Measurements from ENCODE around the gene NID2.

NID2 gene

GRCh38 chr14:52075371-52075770 lies 6.5 kb upstream of the NID2 start:
- Histone ChIP-seq H3K36me3 (ENCODE audit: control insufficient read depth in 4 of 4, insufficient read depth in 4 of 4, low read length in 3 of 4) (no peaks in the 10 kb centered on the region), H3K4me1 (ENCODE audit: control extremely low read depth in 1 of 4, control insufficient read depth in 4 of 4, insufficient read depth in 4 of 4, low read length in 3 of 4) (peaks cover 0 to 7% (median under 1%) of the 10 kb centered on the region in 4 experiments), H3K27me3 (replicated peaks in 2 of 5; ENCODE audit: control insufficient read depth in 4 of 5, insufficient read depth in 5 of 5, low read length in 4 of 5) (peaks cover 2 to 22% (median 9%) of the 10 kb centered on the region in 5 experiments), H3K4me3 (ENCODE audit: control insufficient read depth in 1 of 7, extremely low read depth in 1 of 7, insufficient read depth in 4 of 7, low read depth in 2 of 7, low read length in 6 of 7) (no peak overlapping the region), H3K27ac (ENCODE audit: insufficient read depth in 1 of 2, low read depth in 1 of 2, low read length in 2 of 2, poor library complexity in 1 of 2, severe bottlenecking in 2 of 2) (no peak overlapping the region), H3K9me3 (ENCODE audit: control extremely low read depth in 1 of 5, control insufficient read depth in 4 of 5, insufficient read depth in 2 of 5, low read depth in 1 of 5, low read length in 4 of 5) (peaks cover 0 to 3% (median 0%) of the 10 kb centered on the region in 5 experiments)
- DNase-seq: no peak
- ChIA-PET POLR2A (no interaction called here), CTCF (no interaction called here)
- 100% methylated on average over 1 of the region's 4 CpGs for WGBS (ENCODE audit: insufficient coverage)

GRCh38 chr14:52073251-52073650 lies 4.4 kb upstream of the NID2 start:
- POLR2A ChIA-PET: no interaction called here

GRCh38 chr14:52072266-52072780 lies 3.5 kb upstream of the NID2 start:
- Histone ChIP-seq H3K4me3 (ENCODE audit: control insufficient read depth in 1 of 7, extremely low read depth in 1 of 7, insufficient read depth in 4 of 7, low read depth in 2 of 7, low read length in 6 of 7) (no peak overlapping the region), H3K27me3 (replicated peaks in 2 of 5; ENCODE audit: control insufficient read depth in 4 of 5, insufficient read depth in 5 of 5, low read length in 4 of 5) (peaks cover 2 to 52% (median 23%) of the 10 kb centered on the region in 5 experiments), H3K36me3 (ENCODE audit: control insufficient read depth in 4 of 4, insufficient read depth in 4 of 4, low read length in 3 of 4) (no peaks in the 10 kb centered on the region), H3K9me3 (ENCODE audit: control extremely low read depth in 1 of 5, control insufficient read depth in 4 of 5, insufficient read depth in 2 of 5, low read depth in 1 of 5, low read length in 4 of 5) (peaks cover 0 to 3% (median 0%) of the 10 kb centered on the region in 5 experiments), H3K27ac (ENCODE audit: insufficient read depth in 1 of 2, low read depth in 1 of 2, low read length in 2 of 2, poor library complexity in 1 of 2, severe bottlenecking in 2 of 2) (no peak overlapping the region), H3K4me1 (ENCODE audit: control extremely low read depth in 1 of 4, control insufficient read depth in 4 of 4, insufficient read depth in 4 of 4, low read length in 3 of 4) (peaks cover 0 to 27% (median 26%) of the 10 kb centered on the region in 4 experiments)
- 100% methylated on average over 1 of the region's 2 CpGs for WGBS (ENCODE audit: insufficient coverage)
- CTCF ChIA-PET: interaction anchor here (1.4 to 2.3 kb wide), 3 partner anchors 9 to 12 kb away, joined by 4 to 6 read pairs (median 6); no protein-coding TSS in a partner anchor
- DNase-seq: no peak
- POLR2A ChIA-PET: no interaction called here

More at GRCh38 chr14:52073251-52073650, 4.4 kb upstream of the NID2 start:
- Histone ChIP-seq H3K27ac (ENCODE audit: insufficient read depth in 1 of 2, low read depth in 1 of 2, low read length in 2 of 2, poor library complexity in 1 of 2, severe bottlenecking in 2 of 2) (no peak overlapping the region), H3K4me3 (ENCODE audit: control insufficient read depth in 1 of 7, extremely low read depth in 1 of 7, insufficient read depth in 4 of 7, low read depth in 2 of 7, low read length in 6 of 7) (no peak overlapping the region), H3K4me1 (ENCODE audit: control extremely low read depth in 1 of 4, control insufficient read depth in 4 of 4, insufficient read depth in 4 of 4, low read length in 3 of 4) (peaks cover 0 to 24% (median 19%) of the 10 kb centered on the region in 4 experiments), H3K9me3 (ENCODE audit: control extremely low read depth in 1 of 5, control insufficient read depth in 4 of 5, insufficient read depth in 2 of 5, low read depth in 1 of 5, low read length in 4 of 5) (peaks cover 0 to 3% (median 0%) of the 10 kb centered on the region in 5 experiments), H3K27me3 (replicated peaks in 2 of 5; ENCODE audit: control insufficient read depth in 4 of 5, insufficient read depth in 5 of 5, low read length in 4 of 5) (peaks cover 2 to 42% (median 15%) of the 10 kb centered on the region in 5 experiments), H3K36me3 (ENCODE audit: control insufficient read depth in 4 of 4, insufficient read depth in 4 of 4, low read length in 3 of 4) (no peaks in the 10 kb centered on the region)
- WGBS (ENCODE audit: insufficient coverage): no CpG with 5 or more reads among the region's 1 CpG
- peak in 2 of 3 donors; percentile 27 to 41 for DNase-seq
- CTCF ChIA-PET: no interaction called here

- 61% methylated on average over 3 of the region's 3 CpGs for WGBS (ENCODE audit: insufficient coverage)
These were observed 2.8 kb upstream of the NID2 start for GRCh38 chr14:52071675-52072074.

GRCh38 chr14:52070051-52070431 lies 1.2 kb upstream of the NID2 start:
- CTCF ChIA-PET: interaction anchor here (1.1 to 2.4 kb wide), 4 partner anchors 12 to 195 kb away, joined by 4 to 11 read pairs (median 6); no protein-coding TSS in a partner anchor

More at GRCh38 chr14:52071675-52072074, 2.8 kb upstream of the NID2 start:
- H3K27ac ChIP-seq (ENCODE audit: insufficient read depth in 1 of 2, low read depth in 1 of 2, low read length in 2 of 2, poor library complexity in 1 of 2, severe bottlenecking in 2 of 2): no peak overlapping the region
- peaks cover 0 to 27% (median 26%) of the 10 kb centered on the region in 4 experiments for H3K4me1 ChIP-seq (ENCODE audit: control extremely low read depth in 1 of 4, control insufficient read depth in 4 of 4, insufficient read depth in 4 of 4, low read length in 3 of 4)
- no peak overlapping the region for H3K4me3 ChIP-seq (ENCODE audit: control insufficient read depth in 1 of 7, extremely low read depth in 1 of 7, insufficient read depth in 4 of 7, low read depth in 2 of 7, low read length in 6 of 7)
- H3K36me3 ChIP-seq (ENCODE audit: control insufficient read depth in 4 of 4, insufficient read depth in 4 of 4, low read length in 3 of 4): no peaks in the 10 kb centered on the region
- peak in 1 of 3 donors; percentile 21 for DNase-seq
- CTCF ChIA-PET: interaction anchor here (1.1 to 2.3 kb wide), 5 partner anchors 9 to 48 kb away, joined by 3 to 6 read pairs (median 4); no protein-coding TSS in a partner anchor
- peaks cover 8 to 58% (median 25%) of the 10 kb centered on the region in 5 experiments for H3K27me3 ChIP-seq (replicated peaks in 2 of 5; ENCODE audit: control insufficient read depth in 4 of 5, insufficient read depth in 5 of 5, low read length in 4 of 5)
- H3K9me3 ChIP-seq (ENCODE audit: control extremely low read depth in 1 of 5, control insufficient read depth in 4 of 5, insufficient read depth in 2 of 5, low read depth in 1 of 5, low read length in 4 of 5): peaks cover 0 to 3% (median 0%) of the 10 kb centered on the region in 5 experiments
- POLR2A ChIA-PET: no interaction called here

GRCh38 chr14:52069307-52070050 lies 620 bp upstream of the NID2 start:
- no peak overlapping the region for H3K27ac ChIP-seq (ENCODE audit: insufficient read depth in 1 of 2, low read depth in 1 of 2, low read length in 2 of 2, poor library complexity in 1 of 2, severe bottlenecking in 2 of 2)
- ChIA-PET POLR2A (no interaction called here), CTCF (interaction anchor here (1.4 to 2.4 kb wide), 4 partner anchors 10 to 195 kb away, joined by 4 to 11 read pairs (median 6); no protein-coding TSS in a partner anchor)
- no peaks in the 10 kb centered on the region for H3K36me3 ChIP-seq (ENCODE audit: control insufficient read depth in 4 of 4, insufficient read depth in 4 of 4, low read length in 3 of 4)
- 1% methylated on average over 49 of the region's 54 CpGs for WGBS (ENCODE audit: insufficient coverage)
- H3K9me3 ChIP-seq (ENCODE audit: control extremely low read depth in 1 of 5, control insufficient read depth in 4 of 5, insufficient read depth in 2 of 5, low read depth in 1 of 5, low read length in 4 of 5): peaks cover 0 to 3% (median 0%) of the 10 kb centered on the region in 5 experiments
- H3K4me3 ChIP-seq (ENCODE audit: control insufficient read depth in 1 of 7, extremely low read depth in 1 of 7, insufficient read depth in 4 of 7, low read depth in 2 of 7, low read length in 6 of 7): peak overlapping the region; percentile 33 to 71 (median 56)
- peaks cover 0 to 27% (median 26%) of the 10 kb centered on the region in 4 experiments for H3K4me1 ChIP-seq (ENCODE audit: control extremely low read depth in 1 of 4, control insufficient read depth in 4 of 4, insufficient read depth in 4 of 4, low read length in 3 of 4)
- DNase-seq: peak in 2 of 3 donors; percentile 76 to 81
- H3K27me3 ChIP-seq (replicated peaks in 2 of 5; ENCODE audit: control insufficient read depth in 4 of 5, insufficient read depth in 5 of 5, low read length in 4 of 5): peaks cover 10 to 65% (median 26%) of the 10 kb centered on the region in 5 experiments

More at GRCh38 chr14:52070051-52070431, 1.2 kb upstream of the NID2 start:
- Histone ChIP-seq H3K27me3 (replicated peaks in 2 of 5; ENCODE audit: control insufficient read depth in 4 of 5, insufficient read depth in 5 of 5, low read length in 4 of 5) (peaks cover 10 to 65% (median 26%) of the 10 kb centered on the region in 5 experiments), H3K36me3 (ENCODE audit: control insufficient read depth in 4 of 4, insufficient read depth in 4 of 4, low read length in 3 of 4) (no peaks in the 10 kb centered on the region), H3K9me3 (ENCODE audit: control extremely low read depth in 1 of 5, control insufficient read depth in 4 of 5, insufficient read depth in 2 of 5, low read depth in 1 of 5, low read length in 4 of 5) (peaks cover 0 to 3% (median 0%) of the 10 kb centered on the region in 5 experiments), H3K27ac (ENCODE audit: insufficient read depth in 1 of 2, low read depth in 1 of 2, low read length in 2 of 2, poor library complexity in 1 of 2, severe bottlenecking in 2 of 2) (no peak overlapping the region), H3K4me1 (ENCODE audit: control extremely low read depth in 1 of 4, control insufficient read depth in 4 of 4, insufficient read depth in 4 of 4, low read length in 3 of 4) (peaks cover 0 to 27% (median 26%) of the 10 kb centered on the region in 4 experiments), H3K4me3 (ENCODE audit: control insufficient read depth in 1 of 7, extremely low read depth in 1 of 7, insufficient read depth in 4 of 7, low read depth in 2 of 7, low read length in 6 of 7) (peak overlapping the region in 1 of 7 experiments; percentile 56)
- no peak for DNase-seq
- 78% methylated on average over 1 of the region's 3 CpGs for WGBS (ENCODE audit: insufficient coverage)
- POLR2A ChIA-PET: no interaction called here

Data from common myeloid progenitor, CD34-positive (primary cell).